HG02610 (cell line): ENCODE measurements around the gene IDH3B.

Experiments
- ATAC-seq: cut with Tn5 transposase; IDR thresholded peaks from one replicate; pipeline ENCODE4 v1.9.1; 2021; ENCODE audit warnings: mild to moderate bottlenecking, moderate library complexity; ENCODE audit not compliant: unreplicated experiment

The IDH3B gene

DNA sequence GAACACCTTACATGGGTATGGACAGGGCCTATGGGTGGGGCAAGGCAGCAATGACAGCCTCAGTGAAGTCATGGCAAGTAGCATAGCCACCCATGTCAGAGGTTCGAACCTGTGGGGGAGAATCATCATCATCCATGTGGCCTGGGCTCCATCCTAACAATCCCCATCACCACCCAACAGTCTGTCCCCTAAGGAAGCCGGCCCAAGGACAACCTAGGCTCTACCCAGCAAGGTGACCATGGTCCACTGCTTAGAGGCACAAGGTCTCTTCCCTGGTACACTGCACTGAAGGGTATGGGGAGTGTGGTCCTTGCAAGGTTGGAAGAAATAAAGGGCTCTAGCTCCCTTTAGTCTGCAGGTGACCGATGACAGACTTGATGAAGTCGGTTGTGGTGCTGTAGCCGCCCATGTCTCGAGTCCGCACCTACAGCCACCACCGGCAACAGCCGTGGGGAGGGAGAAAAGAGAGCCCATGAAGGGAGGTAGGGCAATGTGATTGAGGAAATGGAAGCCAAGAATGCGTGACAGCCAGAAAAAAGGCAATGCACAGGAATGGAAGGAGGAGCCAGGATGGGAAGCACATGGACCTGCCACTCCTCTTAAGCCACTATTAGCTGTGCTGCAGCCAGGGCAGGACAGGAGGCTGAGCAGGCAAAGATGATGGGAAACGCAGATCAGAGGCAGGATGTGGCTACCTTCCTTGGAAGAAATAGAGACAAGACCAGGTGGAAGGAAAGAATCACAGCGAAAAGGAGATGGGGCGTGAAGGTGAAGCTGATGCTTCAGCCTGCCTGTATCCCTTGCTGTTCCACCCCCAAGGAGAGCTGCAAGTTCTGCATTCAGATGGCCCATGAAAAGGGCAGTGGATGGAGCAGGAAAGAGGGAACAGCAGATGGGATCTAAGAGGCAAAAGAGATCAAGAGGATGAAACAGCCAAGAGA lies 5.3 kb downstream of the IDH3B start:
- no peak for ATAC-seq

DNA sequence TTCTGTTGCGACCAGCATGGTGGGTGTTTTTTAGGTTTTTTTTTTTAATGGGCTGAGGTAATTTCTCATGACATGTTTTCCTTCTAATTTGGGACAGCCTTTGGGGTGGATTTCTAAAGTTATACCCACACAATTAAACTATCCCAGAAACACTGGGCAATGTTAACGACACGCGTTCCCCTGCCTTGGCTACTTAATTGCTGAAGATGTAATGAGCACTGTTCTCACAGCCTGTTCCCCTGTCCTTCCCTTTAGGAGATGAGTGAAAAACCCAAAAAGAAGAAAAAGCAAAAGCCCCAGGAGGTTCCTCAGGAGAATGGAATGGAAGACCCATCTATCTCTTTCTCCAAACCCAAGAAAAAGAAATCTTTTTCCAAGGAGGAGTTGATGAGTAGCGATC lies 6.3 kb downstream of the IDH3B start:
- ATAC-seq: no peak

DNA sequence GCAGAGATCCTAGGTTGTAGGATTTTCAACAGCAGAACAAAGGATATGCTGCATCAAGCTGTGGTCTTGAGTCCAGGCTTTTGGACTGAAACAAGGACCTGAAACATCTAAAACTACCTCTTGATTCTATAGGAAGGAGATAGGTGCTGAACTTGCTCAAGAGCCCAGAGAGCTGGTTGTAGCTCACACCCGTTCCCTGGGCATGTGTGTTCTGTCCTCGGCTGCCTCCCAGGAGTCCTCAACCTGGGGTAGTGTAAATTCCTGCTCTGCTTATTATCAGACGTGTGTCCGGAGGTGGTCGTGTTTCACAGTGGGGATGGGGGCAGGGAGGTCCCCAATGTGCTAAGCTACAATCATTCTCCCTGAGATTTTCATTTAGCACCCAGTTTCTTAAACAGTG lies 6.8 kb downstream of the IDH3B start:
- ATAC-seq: no peak

DNA sequence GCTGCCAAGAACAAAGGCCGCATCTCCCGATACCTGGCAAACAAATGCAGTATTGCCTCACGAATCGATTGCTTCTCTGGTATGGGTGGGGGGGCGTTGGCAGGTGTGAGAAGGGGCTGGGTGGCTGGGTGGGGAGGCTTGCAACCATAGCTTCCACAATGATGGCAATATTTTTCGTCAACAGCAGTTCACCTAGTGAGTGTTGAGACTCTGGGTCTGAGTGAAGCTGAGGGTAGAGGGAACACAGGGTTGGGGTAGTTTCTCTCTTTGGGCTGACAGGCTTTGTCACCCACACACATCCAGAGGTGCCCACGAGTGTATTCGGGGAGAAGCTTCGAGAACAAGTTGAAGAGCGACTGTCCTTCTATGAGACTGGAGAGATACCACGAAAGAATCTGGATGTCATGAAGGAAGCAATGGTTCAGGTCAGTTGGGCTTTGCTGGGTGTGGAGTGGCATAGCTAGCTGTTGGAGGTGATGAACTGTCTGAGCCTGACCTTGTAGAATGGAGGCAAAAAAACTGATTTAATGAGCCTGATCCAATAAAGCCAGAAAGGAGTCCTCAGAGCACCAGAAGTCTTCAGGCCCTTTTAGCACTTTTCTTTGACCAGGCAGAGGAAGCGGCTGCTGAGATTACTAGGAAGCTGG lies 7.4 kb downstream of the IDH3B start:
- ATAC-seq: no peak

DNA sequence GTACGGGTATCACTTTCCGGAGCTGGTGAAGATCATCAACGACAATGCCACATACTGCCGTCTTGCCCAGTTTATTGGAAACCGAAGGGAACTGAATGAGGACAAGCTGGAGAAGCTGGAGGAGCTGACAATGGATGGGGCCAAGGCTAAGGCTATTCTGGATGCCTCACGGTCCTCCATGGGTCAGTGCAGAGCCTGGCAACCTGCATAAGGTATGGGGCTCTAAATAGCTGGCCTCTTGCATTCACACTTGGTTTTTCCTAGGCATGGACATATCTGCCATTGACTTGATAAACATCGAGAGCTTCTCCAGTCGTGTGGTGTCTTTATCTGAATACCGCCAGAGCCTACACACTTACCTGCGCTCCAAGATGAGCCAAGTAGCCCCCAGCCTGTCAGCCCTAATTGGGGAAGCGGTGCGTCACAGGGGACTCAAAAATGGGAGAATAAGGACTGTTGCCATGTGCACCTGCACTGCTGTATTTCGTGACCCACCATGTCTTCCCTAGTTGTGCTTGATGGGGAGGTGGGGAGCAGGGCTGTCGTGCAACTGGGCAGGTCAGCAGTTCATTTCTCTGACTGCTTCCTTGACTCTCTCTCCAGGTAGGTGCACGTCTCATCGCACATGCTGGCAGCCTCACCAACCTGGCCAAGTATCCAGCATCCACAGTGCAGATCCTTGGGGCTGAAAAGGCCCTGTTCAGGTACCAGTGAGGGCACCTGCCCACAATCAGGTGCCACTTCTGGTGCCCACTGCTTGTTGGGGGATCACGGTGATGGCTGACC lies 8.5 kb downstream of the IDH3B start:
- ATAC-seq: no peak

DNA sequence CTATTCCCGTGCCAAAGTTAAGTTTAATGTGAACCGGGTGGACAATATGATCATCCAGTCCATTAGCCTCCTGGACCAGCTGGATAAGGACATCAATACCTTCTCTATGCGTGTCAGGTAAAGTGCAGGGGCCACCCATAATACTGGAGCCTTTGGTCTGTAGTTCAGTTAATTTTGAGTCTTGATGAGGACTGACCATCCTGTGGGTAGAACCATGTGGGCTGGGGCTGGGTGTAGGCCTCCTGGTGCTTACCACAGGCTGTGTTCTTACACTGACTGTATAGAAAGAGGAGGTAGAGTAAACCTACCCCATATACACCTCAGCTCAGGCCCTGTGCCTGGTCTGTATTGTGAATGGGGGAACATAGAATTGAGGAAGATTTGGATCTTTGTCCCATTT lies 9.2 kb downstream of the IDH3B start:
- no peak for ATAC-seq

DNA sequence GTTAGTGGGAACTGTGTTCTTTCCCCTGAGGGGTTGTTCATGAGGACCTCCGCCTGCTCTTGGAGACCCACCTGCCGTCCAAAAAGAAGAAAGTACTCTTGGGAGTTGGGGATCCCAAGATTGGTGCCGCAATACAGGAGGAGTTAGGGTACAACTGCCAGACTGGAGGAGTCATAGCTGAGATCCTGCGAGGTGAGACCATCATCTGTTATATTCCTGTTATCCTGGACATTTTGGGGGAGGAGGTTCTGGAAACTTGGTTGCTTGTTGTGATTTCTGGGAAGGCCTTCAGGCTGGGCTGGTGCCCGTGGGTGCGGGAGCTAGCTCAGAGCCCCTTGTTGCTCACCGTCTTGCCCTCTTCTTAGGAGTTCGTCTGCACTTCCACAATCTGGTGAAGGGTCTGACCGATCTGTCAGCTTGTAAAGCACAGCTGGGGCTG lies 9.6 kb downstream of the IDH3B start:
- no peak for ATAC-seq

DNA sequence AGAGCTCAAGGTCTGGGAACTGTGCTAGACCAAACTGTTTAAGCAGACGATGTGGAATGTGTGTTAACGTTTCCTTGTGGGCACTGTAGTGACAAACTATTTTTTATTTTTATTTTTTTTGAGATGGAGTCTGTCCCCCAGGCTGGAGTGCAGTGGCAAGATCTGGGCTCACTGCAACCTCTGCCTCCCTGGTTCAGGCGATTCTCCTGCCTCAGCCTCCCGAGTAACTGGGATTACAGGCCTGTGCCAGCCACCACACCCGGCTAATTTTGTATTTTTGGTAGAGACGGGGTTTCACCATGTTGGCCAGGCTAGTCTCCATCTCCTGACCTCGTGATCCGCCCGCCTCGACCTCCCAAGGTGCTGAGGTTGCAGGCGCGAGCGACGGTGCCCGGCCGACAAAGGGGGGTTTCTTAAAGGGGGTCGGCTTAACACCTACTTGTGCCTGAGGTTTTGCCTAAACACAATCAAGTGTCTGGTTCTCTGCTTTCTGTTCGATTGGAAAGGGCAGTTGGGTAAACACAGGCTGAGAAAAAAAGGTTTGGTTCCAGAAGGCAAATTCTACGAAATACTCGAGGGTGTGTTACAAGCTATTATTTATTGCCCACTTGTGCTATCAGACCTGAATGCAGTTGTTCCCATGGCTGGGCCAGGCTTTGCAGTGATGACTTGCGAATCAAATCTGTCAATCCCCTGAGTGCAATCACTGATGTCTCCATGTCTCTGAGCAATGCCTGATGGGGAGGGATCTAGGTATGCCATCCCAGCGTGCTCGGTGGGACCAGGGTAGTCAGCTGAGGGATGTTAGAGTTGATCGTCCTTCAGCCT lies 10.2 kb downstream of the IDH3B start:
- ATAC-seq: no peak

DNA sequence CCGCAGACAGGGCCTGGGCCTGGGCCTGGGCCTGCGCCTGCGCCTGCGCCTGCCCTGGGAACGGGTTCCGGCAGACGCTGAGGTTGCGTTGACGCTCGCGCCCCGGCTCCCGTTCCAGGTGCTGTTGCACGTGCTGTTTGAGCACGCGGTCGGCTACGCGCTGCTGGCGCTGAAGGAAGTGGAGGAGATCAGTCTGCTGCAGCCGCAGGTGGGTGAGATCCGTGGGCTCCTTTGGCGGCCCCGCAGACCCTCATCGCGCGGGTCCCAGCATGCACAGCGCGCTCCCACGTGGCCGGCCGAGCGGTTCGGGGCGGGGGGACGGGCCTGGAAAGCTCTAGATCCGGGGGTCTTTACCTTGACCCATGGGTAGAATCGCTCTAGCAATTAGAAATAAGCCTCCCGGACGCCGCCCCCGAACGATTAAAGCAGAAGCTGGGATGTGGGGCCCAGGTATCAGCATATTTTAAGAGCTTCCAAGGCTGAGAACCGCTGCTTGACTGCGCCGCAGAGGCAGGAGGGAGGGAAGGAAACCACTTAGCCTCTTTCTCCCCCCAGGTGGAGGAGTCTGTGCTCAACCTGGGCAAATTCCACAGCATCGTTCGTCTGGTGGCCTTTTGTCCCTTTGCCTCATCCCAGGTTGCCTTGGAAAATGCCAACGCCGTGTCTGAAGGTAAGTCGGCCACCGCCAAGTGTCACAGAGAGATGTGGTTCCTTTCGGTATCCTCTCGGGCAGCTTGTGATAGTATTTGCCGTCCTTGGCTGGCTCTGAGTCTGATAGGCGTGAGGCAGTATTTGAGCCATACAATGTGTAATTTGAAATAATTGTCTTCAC lies 11.1 kb downstream of the IDH3B start:
- ATAC-seq: peak; percentile 33

DNA sequence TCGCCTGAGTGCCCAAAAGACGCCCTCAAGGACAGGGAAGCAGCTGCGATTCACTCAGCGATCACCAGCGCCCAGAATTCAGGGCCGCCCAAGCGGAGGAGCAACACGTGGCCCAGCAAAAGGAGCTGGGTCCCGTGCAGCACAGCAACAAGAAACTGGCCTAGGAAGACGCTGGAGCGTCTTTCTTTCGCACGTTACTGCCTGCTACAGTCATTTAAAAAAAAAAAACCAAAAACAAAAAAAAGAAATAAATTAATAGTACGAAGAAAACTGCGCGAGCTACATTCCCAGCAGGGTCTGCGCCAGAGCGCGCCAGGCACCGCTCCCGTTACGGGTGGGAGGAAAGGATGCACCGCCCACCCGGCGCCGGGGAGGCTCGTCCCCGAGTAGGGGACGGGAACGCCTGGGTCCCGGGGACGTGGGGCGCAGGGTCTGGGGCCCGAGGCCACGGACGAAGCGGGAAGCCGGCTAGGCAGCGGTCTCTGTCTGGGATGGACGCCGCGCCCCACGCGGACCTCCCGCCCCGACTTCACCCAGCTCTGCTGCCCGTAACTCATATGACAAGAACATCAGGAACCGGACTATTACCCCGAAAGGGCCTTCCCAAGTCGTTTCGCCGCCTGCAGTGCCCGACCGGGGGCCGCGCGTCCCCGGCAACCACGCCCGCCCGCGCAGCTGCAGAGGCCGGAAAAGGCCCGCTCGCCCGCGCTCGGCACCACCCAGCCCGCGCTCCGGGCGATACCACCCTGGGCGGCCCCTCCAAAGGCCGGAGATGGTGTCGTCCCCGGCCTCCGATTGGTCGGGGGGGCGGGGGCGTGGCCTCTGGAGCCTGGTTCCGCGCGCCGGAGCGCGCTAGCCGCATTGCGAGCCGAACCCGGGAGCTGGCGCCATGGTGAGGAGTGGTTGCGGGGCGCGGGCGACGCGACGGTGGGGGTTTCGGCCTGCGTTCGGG lies 12.0 kb downstream of the IDH3B start, which contains the start of gene NOP56:
NOP56 (plus strand) TSS at position 861 of the 952 bp plus-strand sequence; CDS start at position 890, 29 bp downstream.
- peak; percentile 74 for ATAC-seq

DNA sequence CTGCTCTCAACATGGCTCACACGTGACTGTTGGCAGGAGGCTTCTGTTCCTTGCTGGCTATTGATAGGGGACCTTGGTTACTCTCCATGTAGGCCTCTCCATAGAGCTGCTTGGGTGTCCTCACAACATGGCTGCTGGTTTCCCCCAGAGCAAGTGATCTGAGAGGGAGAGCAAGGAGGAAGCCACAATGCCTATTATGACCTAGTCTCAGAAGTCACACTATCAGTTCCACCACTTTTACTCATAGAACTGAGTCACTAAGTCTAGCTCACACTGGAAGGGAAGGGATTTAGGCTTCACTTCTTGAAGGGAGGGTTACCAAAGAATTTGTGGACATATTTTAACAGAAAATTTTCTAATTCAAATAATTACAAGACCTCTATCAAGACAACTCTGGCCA lies 20.3 kb downstream of the IDH3B start:
- ATAC-seq: no peak

DNA sequence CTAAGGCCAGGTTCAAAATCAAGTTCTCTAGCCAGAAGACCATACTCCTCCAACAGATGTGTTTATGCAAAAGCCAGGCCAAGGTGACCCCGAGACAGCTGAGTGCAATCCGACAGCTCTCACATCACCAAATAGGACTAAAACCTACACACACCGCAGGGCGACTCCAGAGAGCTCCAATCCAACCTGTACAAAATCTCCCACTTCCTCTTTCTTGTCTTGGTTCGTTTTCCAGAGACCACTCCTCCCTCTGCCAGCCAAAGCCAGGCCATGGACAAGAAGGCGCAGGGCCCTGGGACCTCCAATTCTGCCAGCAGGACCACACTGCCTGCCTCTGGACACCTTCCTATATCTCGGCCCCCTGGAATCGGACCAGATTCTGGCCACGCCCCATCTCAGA lies 23.1 kb downstream of the IDH3B start:
- no peak for ATAC-seq

DNA sequence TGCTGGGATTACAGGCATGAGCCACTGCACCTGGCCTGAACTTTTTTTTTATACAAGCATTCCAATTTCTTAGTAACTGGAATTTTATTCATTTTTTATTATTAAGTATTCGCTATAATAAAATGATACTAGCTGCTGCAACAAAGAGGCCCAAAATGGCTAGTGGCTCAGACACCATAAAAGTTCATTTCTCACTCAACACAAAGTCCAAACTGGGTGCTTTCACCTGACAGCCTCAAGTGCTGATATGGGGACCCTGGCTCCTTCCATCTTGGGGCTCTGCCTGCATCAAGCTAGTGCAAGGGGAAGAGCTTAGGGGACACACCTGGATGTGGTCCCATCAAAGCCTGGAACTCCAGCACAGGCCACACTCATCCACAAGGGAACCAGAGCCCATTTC lies 23.8 kb downstream of the IDH3B start:
- no peak for ATAC-seq

DNA sequence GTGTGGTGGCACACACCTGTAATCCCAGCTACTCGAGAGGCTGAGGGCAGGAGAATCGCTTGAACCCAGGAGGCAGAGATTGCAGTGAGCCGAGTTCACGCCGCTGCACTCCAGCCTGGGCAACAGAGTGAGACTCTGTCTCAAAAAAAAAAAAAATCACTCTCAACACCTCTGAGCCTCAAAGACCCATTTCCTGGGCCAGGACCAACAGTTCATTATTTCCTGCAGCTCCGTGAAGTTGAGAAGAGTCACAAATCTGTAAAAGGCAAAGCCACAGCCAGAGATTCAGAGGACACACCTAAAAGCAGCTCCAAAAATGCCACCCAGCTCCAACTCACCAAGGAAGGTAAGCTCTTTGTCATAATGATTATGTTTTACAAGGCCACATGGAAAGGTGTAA lies 26.8 kb downstream of the IDH3B start:
- ATAC-seq: no peak

DNA sequence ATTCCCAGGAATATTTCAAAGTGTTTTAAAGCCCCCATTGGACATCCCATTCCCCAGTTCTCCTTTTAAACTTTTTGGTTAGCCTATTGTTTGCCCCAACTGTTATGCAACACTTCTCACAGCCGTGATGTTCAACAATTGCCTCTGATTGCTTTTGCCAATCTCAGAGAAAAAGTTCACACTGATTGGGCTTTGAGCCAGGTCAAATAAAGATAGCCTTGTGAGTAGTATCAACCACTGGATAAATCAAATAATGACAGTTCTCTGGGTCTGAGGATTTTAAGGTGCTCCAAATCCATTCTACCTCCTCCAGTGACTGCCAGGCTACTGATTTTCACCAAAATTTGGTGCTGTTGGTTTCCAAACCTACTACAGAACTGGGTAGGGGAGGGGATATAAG lies 30.6 kb downstream of the IDH3B start:
- ATAC-seq: no peak

DNA sequence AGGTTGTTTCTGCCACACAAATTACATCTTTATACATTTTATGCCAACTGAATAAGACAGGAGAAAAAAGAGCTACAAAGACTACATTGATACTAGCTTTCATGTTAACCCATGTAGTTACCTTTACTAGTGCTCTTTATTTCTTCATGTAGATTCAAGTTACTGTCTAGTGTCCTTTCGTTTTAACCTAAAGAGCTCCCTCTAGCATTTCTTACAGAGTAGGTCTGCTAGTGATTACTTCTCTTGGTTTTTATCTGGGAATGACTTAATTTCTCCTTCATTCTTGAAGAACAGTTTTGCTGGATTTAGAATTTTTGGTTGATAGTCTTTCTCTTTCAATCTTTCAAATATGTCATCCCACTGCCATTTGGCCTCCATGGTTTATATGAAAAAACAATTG lies 32.8 kb downstream of the IDH3B start:
- no peak for ATAC-seq

DNA sequence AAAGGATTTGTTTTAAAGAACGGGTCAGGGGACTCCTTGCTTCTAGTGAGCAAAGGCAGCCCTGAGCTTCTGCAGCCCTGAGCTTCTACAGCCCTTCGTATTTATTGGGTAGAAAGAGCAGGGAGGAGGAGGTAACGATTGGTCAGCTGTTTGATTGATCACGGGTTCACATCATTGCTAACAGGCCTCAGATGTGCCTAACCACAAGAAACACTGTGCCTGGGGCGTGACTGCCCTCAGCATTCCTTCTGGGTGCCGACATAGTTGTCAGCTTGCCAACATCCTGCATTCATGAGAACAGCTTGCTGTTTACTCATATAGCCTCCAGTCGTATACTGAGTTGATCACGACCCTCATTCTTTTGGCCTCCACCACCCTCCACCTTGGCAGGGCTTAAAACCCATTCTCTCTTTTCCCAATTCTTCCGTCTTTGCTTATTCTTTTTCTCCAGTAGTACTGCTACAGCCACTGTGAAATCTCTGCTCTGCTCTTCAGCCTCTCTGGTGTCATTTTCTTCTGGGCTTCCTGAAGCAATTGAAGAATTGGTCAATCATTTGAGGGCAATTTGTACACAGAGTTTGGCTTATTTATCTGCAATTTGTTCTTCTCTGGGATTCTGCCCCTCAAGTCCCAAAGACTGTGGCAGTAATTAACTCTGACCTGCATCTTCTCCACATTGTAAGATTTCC lies 37.0 kb downstream of the IDH3B start:
- ATAC-seq: no peak

DNA sequence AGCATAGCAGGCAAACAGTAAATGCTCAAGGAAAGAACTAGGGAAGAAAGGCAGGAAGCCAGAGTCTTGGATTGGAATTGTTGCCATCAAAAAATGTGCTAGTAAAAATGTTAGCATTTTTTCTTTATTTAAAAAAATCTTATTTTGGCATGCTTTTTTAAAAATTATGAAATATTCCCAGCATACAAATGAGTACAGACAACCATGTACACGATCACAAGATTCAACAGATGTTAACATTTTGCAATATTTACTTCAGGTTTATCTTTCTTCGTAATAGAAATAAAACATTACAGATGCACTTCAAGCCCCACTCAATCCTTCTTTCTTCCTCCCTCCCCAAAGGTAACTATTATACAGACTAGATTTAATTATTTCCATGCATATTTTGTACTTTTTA lies 39.0 kb downstream of the IDH3B start:
- ATAC-seq: no peak
